Testis (tissue), 2 donors: ENCODE results near the gene OR13J1.

Experiments used
- POLR2A ChIP-seq: fragments of 450-650 bp; IDR thresholded peaks from one replicate; pipeline ENCODE4 v1.6.1; 2017; ENCODE audit warnings: antibody characterized with exemption, mild to moderate bottlenecking, moderate library complexity
- TF ChIP-seq, protein P1 (sequence below), 3 experiments: fragments of 450-650 bp in 2 of 3; fragments of 200-600 bp in 1 of 3; sonication (generic) in 1 of 3; IDR thresholded peaks; one replicate each; pipeline ENCODE4 v1.5.1; 2016 to 2019; ENCODE audit warnings: antibody characterized with exemption in 3 of 3, mild to moderate bottlenecking in 2 of 3, moderate library complexity in 1 of 3

DNA sequence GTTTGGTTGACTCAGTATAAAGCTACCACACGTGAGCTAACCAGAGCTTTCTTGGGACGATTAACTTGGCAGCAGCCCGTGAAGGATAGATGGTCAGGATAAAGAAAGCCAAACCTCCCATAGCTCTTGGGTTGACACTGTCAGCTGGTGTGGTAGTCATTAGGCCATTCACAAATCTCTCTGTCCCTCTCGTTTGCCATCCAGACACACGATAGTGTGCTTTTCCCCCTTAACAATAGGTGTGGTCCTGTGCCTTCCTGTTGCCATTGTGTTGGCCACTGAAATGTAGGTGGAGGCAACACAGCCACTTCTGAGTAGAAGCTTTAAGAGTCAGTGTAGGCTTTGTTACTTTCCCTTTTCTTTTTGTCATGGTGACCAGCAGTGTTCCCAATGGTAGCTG is 11.7 kb downstream of the OR13J1 start:
- TF ChIP-seq POLR2A = no peak
- TF ChIP-seq, protein P1, sequence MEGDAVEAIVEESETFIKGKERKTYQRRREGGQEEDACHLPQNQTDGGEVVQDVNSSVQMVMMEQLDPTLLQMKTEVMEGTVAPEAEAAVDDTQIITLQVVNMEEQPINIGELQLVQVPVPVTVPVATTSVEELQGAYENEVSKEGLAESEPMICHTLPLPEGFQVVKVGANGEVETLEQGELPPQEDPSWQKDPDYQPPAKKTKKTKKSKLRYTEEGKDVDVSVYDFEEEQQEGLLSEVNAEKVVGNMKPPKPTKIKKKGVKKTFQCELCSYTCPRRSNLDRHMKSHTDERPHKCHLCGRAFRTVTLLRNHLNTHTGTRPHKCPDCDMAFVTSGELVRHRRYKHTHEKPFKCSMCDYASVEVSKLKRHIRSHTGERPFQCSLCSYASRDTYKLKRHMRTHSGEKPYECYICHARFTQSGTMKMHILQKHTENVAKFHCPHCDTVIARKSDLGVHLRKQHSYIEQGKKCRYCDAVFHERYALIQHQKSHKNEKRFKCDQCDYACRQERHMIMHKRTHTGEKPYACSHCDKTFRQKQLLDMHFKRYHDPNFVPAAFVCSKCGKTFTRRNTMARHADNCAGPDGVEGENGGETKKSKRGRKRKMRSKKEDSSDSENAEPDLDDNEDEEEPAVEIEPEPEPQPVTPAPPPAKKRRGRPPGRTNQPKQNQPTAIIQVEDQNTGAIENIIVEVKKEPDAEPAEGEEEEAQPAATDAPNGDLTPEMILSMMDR (IDR thresholded peaks at IDR 0.05) = no peak
